ENCODE results near the gene SORBS2. TPM values are rescaled to one million over a fixed set of nuclear protein-coding genes. Genes with fewer than 3 reads are reported as not detected.

The SORBS2 gene
- total RNA-seq, 1 experiment from 2014 or later, result 8.4 TPM

DNA sequence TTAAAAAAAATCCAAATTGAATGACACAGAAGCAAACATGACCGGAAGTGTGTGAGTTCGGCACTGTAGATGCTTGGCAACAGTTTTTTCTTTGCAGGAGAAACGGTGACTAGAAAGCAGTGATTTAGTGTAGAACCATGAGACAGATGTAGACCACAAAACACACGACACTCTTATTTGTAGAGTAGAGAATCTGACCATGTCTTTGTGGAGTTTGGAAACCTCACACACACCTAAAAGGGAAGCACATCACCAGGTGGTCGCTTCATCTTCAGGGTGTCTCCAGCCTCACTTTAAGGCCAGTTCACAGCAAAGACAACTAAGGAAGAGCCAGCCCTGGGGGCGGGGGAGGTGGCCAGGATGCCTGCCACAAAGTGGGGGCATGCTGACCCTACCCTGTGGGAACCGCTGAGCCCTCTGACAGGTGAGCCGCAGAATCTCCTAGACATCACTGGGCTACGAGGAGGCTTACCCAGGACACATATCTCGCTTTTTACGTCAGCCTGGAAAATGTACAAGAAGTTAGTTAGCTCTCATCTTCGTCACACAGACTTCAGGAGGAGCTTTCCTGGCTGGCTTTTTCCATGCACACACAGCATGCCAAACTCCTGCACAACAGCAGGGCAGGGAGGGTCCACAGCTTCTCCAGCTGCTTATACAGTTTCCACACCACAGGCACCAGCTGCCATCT lies 212.3 kb downstream of the SORBS2 start:
- no peak overlapping the region for H3K27ac ChIP-seq (ENCODE audit: low read length)
- ATAC-seq (no peak), DNase-seq (ENCODE audit: low read depth, low spot score) (no peak)
- BruUV-seq (replicated peaks), result no TSS peak
- no peaks in the 10 kb centered on the region for H3K4me1 ChIP-seq (ENCODE audit: control insufficient read depth, insufficient read depth, low read length)
- TF ChIP-seq CTCF (IDR thresholded peaks at IDR 0.05), result no peak
- TF ChIP-seq, protein P1, sequence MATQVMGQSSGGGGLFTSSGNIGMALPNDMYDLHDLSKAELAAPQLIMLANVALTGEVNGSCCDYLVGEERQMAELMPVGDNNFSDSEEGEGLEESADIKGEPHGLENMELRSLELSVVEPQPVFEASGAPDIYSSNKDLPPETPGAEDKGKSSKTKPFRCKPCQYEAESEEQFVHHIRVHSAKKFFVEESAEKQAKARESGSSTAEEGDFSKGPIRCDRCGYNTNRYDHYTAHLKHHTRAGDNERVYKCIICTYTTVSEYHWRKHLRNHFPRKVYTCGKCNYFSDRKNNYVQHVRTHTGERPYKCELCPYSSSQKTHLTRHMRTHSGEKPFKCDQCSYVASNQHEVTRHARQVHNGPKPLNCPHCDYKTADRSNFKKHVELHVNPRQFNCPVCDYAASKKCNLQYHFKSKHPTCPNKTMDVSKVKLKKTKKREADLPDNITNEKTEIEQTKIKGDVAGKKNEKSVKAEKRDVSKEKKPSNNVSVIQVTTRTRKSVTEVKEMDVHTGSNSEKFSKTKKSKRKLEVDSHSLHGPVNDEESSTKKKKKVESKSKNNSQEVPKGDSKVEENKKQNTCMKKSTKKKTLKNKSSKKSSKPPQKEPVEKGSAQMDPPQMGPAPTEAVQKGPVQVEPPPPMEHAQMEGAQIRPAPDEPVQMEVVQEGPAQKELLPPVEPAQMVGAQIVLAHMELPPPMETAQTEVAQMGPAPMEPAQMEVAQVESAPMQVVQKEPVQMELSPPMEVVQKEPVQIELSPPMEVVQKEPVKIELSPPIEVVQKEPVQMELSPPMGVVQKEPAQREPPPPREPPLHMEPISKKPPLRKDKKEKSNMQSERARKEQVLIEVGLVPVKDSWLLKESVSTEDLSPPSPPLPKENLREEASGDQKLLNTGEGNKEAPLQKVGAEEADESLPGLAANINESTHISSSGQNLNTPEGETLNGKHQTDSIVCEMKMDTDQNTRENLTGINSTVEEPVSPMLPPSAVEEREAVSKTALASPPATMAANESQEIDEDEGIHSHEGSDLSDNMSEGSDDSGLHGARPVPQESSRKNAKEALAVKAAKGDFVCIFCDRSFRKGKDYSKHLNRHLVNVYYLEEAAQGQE (IDR thresholded peaks at IDR 0.05; ENCODE audit: insufficient read depth in 1 of 2, low read depth in 2 of 2, low read length in 1 of 2), result no peak
- no peak for TF ChIP-seq POLR2AphosphoS5 (IDR thresholded peaks at IDR 0.05; ENCODE audit: low read depth, low read length)
- no peak for TF ChIP-seq TCF7L2 (IDR thresholded peaks at IDR 0.05; ENCODE audit: low read depth, low read length)
- no peak for TF ChIP-seq SIN3A (IDR thresholded peaks at IDR 0.05; ENCODE audit: borderline replicate concordance, insufficient read depth, low read depth, low read length)
- H3K27me3 ChIP-seq (ENCODE audit: control insufficient read depth, insufficient read depth, low read length), result no peaks in the 10 kb centered on the region
- H3K4me3 ChIP-seq (ENCODE audit: low read depth in 2 of 2, low read length in 2 of 2), result no peak overlapping the region
- intact Hi-C loops (cut with micrococcal nuclease; ENCODE audit: unreplicated experiment) (loop anchor here (5.0 to 10.0 kb wide), 2 partner anchors 127 to 395 kb away; partner anchors contain the start of genes CCDC110, CFAP97 and SNX25), in situ Hi-C loops (cut with HindIII; ENCODE audit: low pct_unique_long_range_greater_than_20kb, low sequenced_read_pairs) (no loop called here)
- no peaks in the 10 kb centered on the region for H3K9me3 ChIP-seq (ENCODE audit: control insufficient read depth, insufficient read depth, low read depth, low read length)
- no peaks in the 10 kb centered on the region for H3K36me3 ChIP-seq (ENCODE audit: control insufficient read depth, insufficient read depth, low read length)
- ChIA-PET CTCF (no interaction called here), POLR2A (no interaction called here)

DNA sequence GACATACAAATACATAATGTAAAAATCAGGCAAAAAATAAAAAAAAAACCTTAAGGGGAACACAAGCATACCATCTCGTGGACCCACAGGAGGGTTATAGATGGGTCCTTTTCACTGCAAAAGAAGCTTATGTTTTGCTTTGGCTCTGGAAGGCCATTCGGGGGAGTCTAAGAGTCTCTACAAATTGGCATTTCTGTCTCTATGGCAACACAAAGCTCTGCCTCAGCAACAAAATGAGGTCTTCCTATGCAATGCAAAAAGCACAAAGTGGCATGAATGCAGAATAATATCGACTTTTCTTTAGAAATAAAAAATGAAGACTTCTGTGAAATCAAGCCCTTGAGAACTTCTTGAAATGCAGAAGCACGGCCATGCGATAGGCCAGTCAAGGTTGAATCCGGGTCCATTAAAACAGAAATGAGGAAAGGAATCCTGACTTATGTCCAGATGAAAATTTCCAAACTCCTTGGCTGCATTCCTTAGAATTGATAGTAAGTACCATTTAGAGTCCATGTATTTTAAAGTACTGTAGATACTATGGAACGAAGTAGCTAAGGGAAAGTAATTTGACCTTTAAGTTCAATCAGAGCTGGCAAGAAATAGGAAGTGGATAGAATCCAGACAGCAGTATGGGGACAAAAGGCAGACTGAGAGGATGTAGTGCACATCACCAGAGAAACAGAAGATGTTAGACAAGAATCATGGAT lies 213.0 kb downstream of the SORBS2 start:
- in situ Hi-C loops (cut with HindIII; ENCODE audit: low pct_unique_long_range_greater_than_20kb, low sequenced_read_pairs), result no loop called here
- no peaks in the 10 kb centered on the region for H3K4me1 ChIP-seq (ENCODE audit: control insufficient read depth, insufficient read depth, low read length)
- POLR2A ChIA-PET, result no interaction called here
- CTCF ChIA-PET, result interaction anchor here (0.6 kb wide), 1 partner anchor 152 kb away, joined by 6 read pairs; no protein-coding TSS in a partner anchor
- BruUV-seq (replicated peaks), result no TSS peak
- H3K27ac ChIP-seq (ENCODE audit: low read length), result no peak overlapping the region
- DNase-seq (ENCODE audit: low read depth, low spot score) (no peak), ATAC-seq (no peak)
- no peaks in the 10 kb centered on the region for H3K36me3 ChIP-seq (ENCODE audit: control insufficient read depth, insufficient read depth, low read length)
- H3K9me3 ChIP-seq (ENCODE audit: control insufficient read depth, insufficient read depth, low read depth, low read length), result no peaks in the 10 kb centered on the region
- intact Hi-C loops (cut with micrococcal nuclease; ENCODE audit: unreplicated experiment), result loop anchor here (5.0 to 10.0 kb wide), 2 partner anchors 127 to 394 kb away; partner anchors contain the start of genes CCDC110, CFAP97 and SNX25
- no peak for TF ChIP-seq TCF7L2 (IDR thresholded peaks at IDR 0.05; ENCODE audit: low read depth, low read length)
- TF ChIP-seq POLR2AphosphoS5 (IDR thresholded peaks at IDR 0.05; ENCODE audit: low read depth, low read length), result no peak
- H3K27me3 ChIP-seq (ENCODE audit: control insufficient read depth, insufficient read depth, low read length), result no peaks in the 10 kb centered on the region
- no peak overlapping the region for H3K4me3 ChIP-seq (ENCODE audit: low read depth in 2 of 2, low read length in 2 of 2)
